H1 (cell line): Measurements from ENCODE around the gene SULT2B1. TPM values are rescaled to one million over a fixed set of nuclear protein-coding genes. Genes with fewer than 3 reads are reported as not detected.
A peak's percentile ranks its signal among the peaks of the same experiment; 100 is the strongest.

Source experiments
- ATF3 ChIP-seq: IDR thresholded peaks from 2 replicates; pipeline ENCODE4 v1.6.1; 2011; ENCODE audit warnings: low read depth, mild to moderate bottlenecking, low read length; ENCODE audit not compliant: insufficient read depth
- CTCF ChIP-seq, 3 experiments: IDR thresholded peaks; 1 replicate in 2 of 3; 2 replicates in 1 of 3; pipeline versions ENCODE4 v1.5.1 to v1.6.1; 2011; ENCODE audit warnings: low read length in 3 of 3, mild to moderate bottlenecking in 3 of 3, inconsistent platforms in 2 of 3, low read depth in 1 of 3, moderate library complexity in 1 of 3; ENCODE audit not compliant: insufficient read depth in 1 of 3; ENCODE audit errors: control extremely low read depth in 1 of 3
- FOSL1 ChIP-seq: IDR thresholded peaks from 2 replicates; pipeline ENCODE4 v1.6.1; 2011; ENCODE audit warnings: mild to moderate bottlenecking, low read depth, low read length, moderate library complexity; ENCODE audit not compliant: insufficient read depth
- KDM1A ChIP-seq: fragments of 200-600, 300-600 bp; sonication (generic); IDR thresholded peaks from 2 replicates; pipeline ENCODE4 v1.7.1; 2016; ENCODE audit warnings: mild to moderate bottlenecking, low read length, borderline replicate concordance
- KDM4A ChIP-seq: IDR thresholded peaks from one replicate; pipeline ENCODE4 v1.7.1; 2012; ENCODE audit warnings: low read depth, mild to moderate bottlenecking, moderate library complexity, low read length, inconsistent platforms; ENCODE audit not compliant: severe bottlenecking
- TAF1 ChIP-seq: IDR thresholded peaks from 2 replicates; pipeline ENCODE4 v1.6.1; 2011; ENCODE audit warnings: mild to moderate bottlenecking, low read depth, low read length
- TBP ChIP-seq: IDR thresholded peaks from 2 replicates; pipeline ENCODE4 v1.6.1; 2011; ENCODE audit warnings: low read depth, low read length, improper control_type of control experiment
- USF2 ChIP-seq: IDR thresholded peaks from 2 replicates; pipeline ENCODE4 v1.6.1; 2011; ENCODE audit warnings: low read length, improper control_type of control experiment
- polyA plus RNA-seq, 7 experiments: library from polyadenylated mRNA; depleted of rRNA in 3 of 7; stranded (reverse) in 5 of 7; unstranded in 2 of 7; fragments of >200 nt in 5 of 7; fragments of 200-250 nt in 2 of 7; gene quantifications; 1 replicate in 5 of 7; 2 replicates in 1 of 7; 4 replicates in 1 of 7; pipeline versions ENCODE4 v1.2.1 to v1.2.3, GENCODE V29; 2011 to 2013; ENCODE audit warnings: missing spikeins in 2 of 7, mixed read lengths in 2 of 7
- total RNA-seq: library from RNA; stranded (reverse); fragmentation: NEBNext Ultra II Directional; extraction: Animal tissue kit (Norgen Biotek cat#: 25700); gene quantifications from 2 replicates; pipeline ENCODE4 v1.2.1, GENCODE V29; 2021

The SULT2B1 gene
- total and polyA plus RNA-seq, 2 of the 8 experiments (the other 6 are each of a cell fraction or from before 2014, with no cell fraction given): 1.5 to 2.6 TPM

- TF ChIP-seq CTCF (IDR thresholded peaks at IDR 0.05; ENCODE audit: control extremely low read depth in 1 of 3, insufficient read depth in 1 of 3, low read depth in 1 of 3, low read length in 3 of 3): peak in 1 of 3 experiments; percentile 1; a peak in 1 of 4 replicates
- peak; percentile 47 for TF ChIP-seq USF2
- peak; percentile 98 for TF ChIP-seq KDM1A
- TF ChIP-seq ATF3: no peak
- TF ChIP-seq FOSL1: no peak
- TF ChIP-seq KDM4A: peak; percentile 87
- peak; percentile 77 for TF ChIP-seq TAF1
- peak; percentile 51; the same call in 1 of the 2 replicates for TF ChIP-seq TBP
These were observed 38.5 kb upstream of the SULT2B1 start (continued) for GRCh38 chr19:48513289-48514122.
